ENCODE data around the gene HES7. TPM values are rescaled to one million over a fixed set of nuclear protein-coding genes. Genes with fewer than 3 reads are reported as not detected.

HES7 gene
- total RNA-seq, 3 donors from 2014 or later (not counting 1 experiment from before 2014, with no cell fraction given) = 0.50 to 0.77 (median 0.61) TPM

- intact Hi-C loops (cut with micrococcal nuclease) = loop anchor here (5.0 kb wide), 1 partner anchor 35 kb away; the partner anchor contains the start of gene ALOXE3
- H3K27me3 ChIP-seq (ENCODE audit: control insufficient read depth, insufficient read depth, low read length) = no peaks in the 10 kb centered on the region
- no peak overlapping the region for H3K4me3 ChIP-seq (ENCODE audit: low read length)
- peaks cover 19% of the 10 kb centered on the region for H3K4me1 ChIP-seq (ENCODE audit: control insufficient read depth, insufficient read depth, low read length)
- ATAC-seq (no peak), DNase-seq (no peak)
- no peak for TF ChIP-seq CTCF (IDR thresholded peaks at IDR 0.05)
- Mint-ChIP-seq H3K27ac (no peak overlapping the region), H3K27me3 (ENCODE audit: low read depth in 2 of 2) (peaks cover 0 to 5% of the 10 kb centered on the region in 2 donors), H3K9me3 (no peaks in the 10 kb centered on the region), H3K36me3 (no peaks in the 10 kb centered on the region), H3K4me3 (no peak overlapping the region), H3K4me1 (peaks cover 0 to 14% of the 10 kb centered on the region in 2 donors)
- H3K36me3 ChIP-seq (ENCODE audit: control insufficient read depth, insufficient read depth, low read length) = no peaks in the 10 kb centered on the region
- 87% methylated on average over 2 of the region's 3 CpGs for WGBS (ENCODE audit: insufficient coverage)
- H3K9me3 ChIP-seq (ENCODE audit: control insufficient read depth, insufficient read depth, low read length) = no peaks in the 10 kb centered on the region
- H3K27ac ChIP-seq (ENCODE audit: low read length) = no peak overlapping the region
Observed at GRCh38 chr17:8081876-8082275, 42.0 kb downstream of the HES7 start.

GRCh38 chr17:8080799-8081219 is 43.1 kb downstream of the HES7 start:
- peaks cover 0 to 14% of the 10 kb centered on the region in 2 donors for H3K4me1 Mint-ChIP-seq
- TF ChIP-seq CTCF (IDR thresholded peaks at IDR 0.05) = no peak
- peak overlapping the region; percentile 28 for H3K4me3 Mint-ChIP-seq
- H3K36me3 Mint-ChIP-seq = no peaks in the 10 kb centered on the region
- DNase-seq (no peak), ATAC-seq (no peak)
- Histone ChIP-seq H3K4me3 (ENCODE audit: low read length) (no peak overlapping the region), H3K36me3 (ENCODE audit: control insufficient read depth, insufficient read depth, low read length) (no peaks in the 10 kb centered on the region), H3K4me1 (ENCODE audit: control insufficient read depth, insufficient read depth, low read length) (peaks cover 19% of the 10 kb centered on the region), H3K27me3 (ENCODE audit: control insufficient read depth, insufficient read depth, low read length) (no peaks in the 10 kb centered on the region), H3K9me3 (ENCODE audit: control insufficient read depth, insufficient read depth, low read length) (no peaks in the 10 kb centered on the region), H3K27ac (ENCODE audit: low read length) (no peak overlapping the region)
- H3K27ac Mint-ChIP-seq = no peak overlapping the region
- H3K27me3 Mint-ChIP-seq (ENCODE audit: low read depth in 2 of 2) = peaks cover 0 to 6% of the 10 kb centered on the region in 2 donors
- no peaks in the 10 kb centered on the region for H3K9me3 Mint-ChIP-seq
- WGBS (ENCODE audit: insufficient coverage) = 95% methylated on average over 17 of the region's 17 CpGs
- intact Hi-C loops (cut with micrococcal nuclease) = loop anchor here (5.0 kb wide), 1 partner anchor 36 kb away; the partner anchor contains the start of gene ALOXE3

- no peak for ATAC-seq
- intact Hi-C loops (cut with micrococcal nuclease) = loop anchor here (5.0 kb wide), 1 partner anchor 37 kb away; the partner anchor contains the start of gene ALOXE3
- TF ChIP-seq CTCF (IDR thresholded peaks at IDR 0.05) = no peak
- H3K4me1 Mint-ChIP-seq = peaks cover 0 to 14% of the 10 kb centered on the region in 2 donors
- H3K27ac Mint-ChIP-seq = peak overlapping the region in 1 of 2 donors; percentile 88
- no peaks in the 10 kb centered on the region for H3K9me3 Mint-ChIP-seq
- Histone ChIP-seq H3K9me3 (ENCODE audit: control insufficient read depth, insufficient read depth, low read length) (no peaks in the 10 kb centered on the region), H3K27me3 (ENCODE audit: control insufficient read depth, insufficient read depth, low read length) (no peaks in the 10 kb centered on the region), H3K4me1 (ENCODE audit: control insufficient read depth, insufficient read depth, low read length) (peaks cover 19% of the 10 kb centered on the region), H3K27ac (ENCODE audit: low read length) (no peak overlapping the region), H3K4me3 (ENCODE audit: low read length) (no peak overlapping the region), H3K36me3 (ENCODE audit: control insufficient read depth, insufficient read depth, low read length) (no peaks in the 10 kb centered on the region)
- 40% methylated on average over 25 of the region's 25 CpGs for WGBS (ENCODE audit: insufficient coverage)
- no peaks in the 10 kb centered on the region for H3K36me3 Mint-ChIP-seq
- peaks cover under 1 to 6% of the 10 kb centered on the region in 2 donors for H3K27me3 Mint-ChIP-seq (ENCODE audit: low read depth in 2 of 2)
- H3K4me3 Mint-ChIP-seq = peak overlapping the region; percentile 90
- no peak for DNase-seq
Observed at GRCh38 chr17:8080208-8080798, 43.6 kb downstream of the HES7 start.
